ENCODE results near the gene MCC.

DNA sequence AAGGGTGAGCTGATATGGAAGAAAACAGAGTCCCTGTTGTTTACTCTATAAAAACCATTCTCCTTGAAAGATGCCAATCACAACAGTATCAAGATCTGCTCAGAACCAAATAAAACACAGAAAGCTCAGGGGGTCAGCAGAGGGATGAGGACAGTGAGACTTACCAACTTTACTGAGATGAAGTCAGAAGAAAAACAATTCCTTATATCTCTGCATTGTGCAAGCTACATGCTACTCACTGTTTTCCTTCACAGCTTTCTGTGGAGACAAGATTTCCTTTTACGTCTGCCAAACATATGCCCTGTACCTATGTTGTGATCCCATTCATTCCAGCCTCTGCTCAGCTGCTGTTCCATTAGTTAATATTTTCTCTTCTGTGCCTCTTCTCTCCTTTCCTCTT is 239.0 kb downstream of the MCC start:
- TF ChIP-seq, protein P1, sequence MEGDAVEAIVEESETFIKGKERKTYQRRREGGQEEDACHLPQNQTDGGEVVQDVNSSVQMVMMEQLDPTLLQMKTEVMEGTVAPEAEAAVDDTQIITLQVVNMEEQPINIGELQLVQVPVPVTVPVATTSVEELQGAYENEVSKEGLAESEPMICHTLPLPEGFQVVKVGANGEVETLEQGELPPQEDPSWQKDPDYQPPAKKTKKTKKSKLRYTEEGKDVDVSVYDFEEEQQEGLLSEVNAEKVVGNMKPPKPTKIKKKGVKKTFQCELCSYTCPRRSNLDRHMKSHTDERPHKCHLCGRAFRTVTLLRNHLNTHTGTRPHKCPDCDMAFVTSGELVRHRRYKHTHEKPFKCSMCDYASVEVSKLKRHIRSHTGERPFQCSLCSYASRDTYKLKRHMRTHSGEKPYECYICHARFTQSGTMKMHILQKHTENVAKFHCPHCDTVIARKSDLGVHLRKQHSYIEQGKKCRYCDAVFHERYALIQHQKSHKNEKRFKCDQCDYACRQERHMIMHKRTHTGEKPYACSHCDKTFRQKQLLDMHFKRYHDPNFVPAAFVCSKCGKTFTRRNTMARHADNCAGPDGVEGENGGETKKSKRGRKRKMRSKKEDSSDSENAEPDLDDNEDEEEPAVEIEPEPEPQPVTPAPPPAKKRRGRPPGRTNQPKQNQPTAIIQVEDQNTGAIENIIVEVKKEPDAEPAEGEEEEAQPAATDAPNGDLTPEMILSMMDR (IDR thresholded peaks at IDR 0.05 in 4 of 5, conservative IDR thresholded peaks at IDR 0.05 in 1 of 5) = no peak
- no peak for TF ChIP-seq POLR2A (IDR thresholded peaks at IDR 0.05)
